ENCODE measurements around the gene PIAS4.
"Not testable (repeated sequence)": the region's sequence is repeated elsewhere in the genome, so short reads cannot be mapped to it uniquely, and the experiment has no call there.

Gene PIAS4

DNA sequence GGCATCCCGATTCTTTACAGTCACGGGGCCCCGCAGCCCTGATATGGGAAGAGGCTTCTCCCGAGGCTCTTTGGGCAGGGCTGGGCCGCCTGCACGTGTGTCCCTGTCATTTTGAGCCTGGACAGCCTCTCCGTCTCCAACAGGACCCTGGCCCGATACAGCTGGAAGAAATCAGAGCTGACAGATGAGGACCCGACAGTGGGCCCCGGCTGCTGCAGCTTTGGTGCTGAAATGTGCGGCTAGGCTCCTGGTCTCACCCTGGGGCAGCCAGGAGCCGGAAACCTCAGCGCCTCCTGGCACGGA lies 3.2 kb downstream of the PIAS4 start:
- H3K4me1 Mint-ChIP-seq: peaks cover 44% of the 10 kb centered on the region
- H3K9me3 Mint-ChIP-seq: no peaks in the 10 kb centered on the region
- H3K27me3 Mint-ChIP-seq: no peaks in the 10 kb centered on the region
- peaks cover 4% of the 10 kb centered on the region for H3K36me3 Mint-ChIP-seq
- no peak overlapping the region for H3K27ac Mint-ChIP-seq
- no peak overlapping the region for H3K4me3 Mint-ChIP-seq

DNA sequence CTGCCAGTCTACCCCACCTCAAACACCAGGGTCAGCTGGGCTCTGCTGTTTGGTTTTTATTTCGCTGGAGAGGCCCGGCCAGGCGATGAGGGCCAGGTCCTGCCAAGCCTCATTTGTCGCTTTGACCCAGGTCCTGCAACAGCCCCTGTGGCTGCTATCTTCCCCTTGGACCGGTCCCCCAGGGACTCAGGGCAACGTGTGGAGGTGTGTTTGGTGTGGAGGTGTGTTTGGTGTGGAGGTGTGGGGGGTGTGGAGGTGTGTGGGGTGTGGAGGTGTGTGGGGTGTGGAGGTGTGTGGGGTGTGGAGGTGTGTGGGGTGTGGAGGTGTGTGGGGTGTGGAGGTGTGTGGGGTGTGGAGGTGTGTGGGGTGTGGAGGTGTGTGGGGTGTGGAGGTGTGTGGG lies 3.9 kb downstream of the PIAS4 start:
- H3K4me1 Mint-ChIP-seq: peaks cover 46% of the 10 kb centered on the region
- H3K27ac Mint-ChIP-seq: not testable (repeated sequence)

DNA sequence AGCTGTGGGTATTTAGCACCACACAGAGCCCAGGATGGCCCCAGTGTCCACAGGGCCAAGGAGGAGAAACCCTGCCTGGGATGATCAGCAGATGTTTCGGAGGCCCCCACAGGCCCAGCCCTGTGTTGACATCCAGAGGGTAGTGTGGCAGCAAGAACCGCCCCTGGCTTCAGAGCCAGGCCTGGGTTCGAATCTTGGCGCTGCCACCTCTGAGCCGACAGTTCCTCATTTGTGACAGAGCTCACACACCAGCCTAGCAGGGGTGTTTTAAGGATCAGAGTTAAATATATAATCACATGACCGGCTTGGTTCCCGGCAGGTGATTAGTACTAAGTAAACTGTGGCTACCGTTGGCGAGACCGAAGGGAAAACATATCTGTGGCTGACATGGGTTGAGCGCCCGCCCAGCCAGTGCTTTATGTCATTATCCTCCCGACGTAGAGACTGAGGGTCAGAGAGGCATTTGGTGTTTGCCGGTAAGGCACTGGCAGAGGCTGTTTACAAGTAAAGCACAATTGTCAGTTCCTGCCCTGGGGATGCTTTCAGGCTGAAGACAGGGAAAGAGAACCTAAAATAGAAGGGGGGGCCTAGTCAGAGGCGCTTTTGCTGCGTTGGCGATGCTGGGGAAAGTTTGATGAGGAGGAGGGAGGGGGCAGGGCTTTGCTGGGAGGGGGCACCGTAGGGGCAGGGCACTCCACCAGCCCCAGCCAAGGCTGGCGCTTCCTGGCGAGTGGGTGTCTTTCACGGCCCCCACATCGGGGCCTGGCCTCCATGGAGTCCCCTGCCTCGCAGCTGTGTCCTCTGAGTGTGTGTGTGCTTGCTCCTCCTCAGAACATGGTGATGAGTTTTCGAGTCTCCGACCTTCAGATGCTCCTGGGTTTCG lies 4.8 kb downstream of the PIAS4 start:
- Mint-ChIP-seq H3K27ac (no peak overlapping the region), H3K36me3 (peaks cover 4% of the 10 kb centered on the region), H3K4me1 (peaks cover 47% of the 10 kb centered on the region), H3K4me3 (no peak overlapping the region), H3K9me3 (no peaks in the 10 kb centered on the region), H3K27me3 (no peaks in the 10 kb centered on the region)

More for the DNA sequence above, 3.9 kb downstream of the PIAS4 start:
- H3K27me3 Mint-ChIP-seq, H3K9me3 Mint-ChIP-seq, H3K4me3 Mint-ChIP-seq, H3K36me3 Mint-ChIP-seq: not testable (repeated sequence)

DNA sequence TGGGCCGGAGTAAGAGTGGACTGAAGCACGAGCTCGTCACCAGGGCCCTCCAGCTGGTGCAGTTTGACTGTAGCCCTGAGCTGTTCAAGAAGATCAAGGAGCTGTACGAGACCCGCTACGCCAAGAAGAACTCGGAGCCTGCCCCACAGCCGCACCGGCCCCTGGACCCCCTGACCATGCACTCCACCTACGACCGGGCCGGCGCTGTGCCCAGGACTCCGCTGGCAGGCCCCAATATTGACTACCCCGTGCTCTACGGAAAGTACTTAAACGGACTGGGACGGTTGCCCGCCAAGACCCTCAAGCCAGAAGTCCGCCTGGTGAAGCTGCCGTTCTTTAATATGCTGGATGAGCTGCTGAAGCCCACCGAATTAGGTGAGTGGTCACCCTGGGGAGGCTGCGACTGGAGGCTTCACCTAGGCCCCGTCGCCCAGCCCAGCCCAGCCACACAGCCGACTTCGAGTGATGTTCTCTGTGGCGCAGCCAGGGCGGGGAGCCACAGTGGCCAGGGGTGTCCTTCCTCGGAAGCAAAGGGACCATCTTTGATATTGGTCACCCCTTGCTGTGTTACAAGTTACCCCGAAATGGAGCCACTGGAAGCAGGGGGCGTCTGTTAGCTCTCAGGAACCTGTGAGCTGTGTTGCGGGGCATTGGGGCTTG lies 5.6 kb downstream of the PIAS4 start:
- Mint-ChIP-seq H3K27ac (no peak overlapping the region), H3K9me3 (no peaks in the 10 kb centered on the region), H3K36me3 (peaks cover 4% of the 10 kb centered on the region), H3K4me1 (peaks cover 47% of the 10 kb centered on the region), H3K4me3 (no peak overlapping the region), H3K27me3 (no peaks in the 10 kb centered on the region)

DNA sequence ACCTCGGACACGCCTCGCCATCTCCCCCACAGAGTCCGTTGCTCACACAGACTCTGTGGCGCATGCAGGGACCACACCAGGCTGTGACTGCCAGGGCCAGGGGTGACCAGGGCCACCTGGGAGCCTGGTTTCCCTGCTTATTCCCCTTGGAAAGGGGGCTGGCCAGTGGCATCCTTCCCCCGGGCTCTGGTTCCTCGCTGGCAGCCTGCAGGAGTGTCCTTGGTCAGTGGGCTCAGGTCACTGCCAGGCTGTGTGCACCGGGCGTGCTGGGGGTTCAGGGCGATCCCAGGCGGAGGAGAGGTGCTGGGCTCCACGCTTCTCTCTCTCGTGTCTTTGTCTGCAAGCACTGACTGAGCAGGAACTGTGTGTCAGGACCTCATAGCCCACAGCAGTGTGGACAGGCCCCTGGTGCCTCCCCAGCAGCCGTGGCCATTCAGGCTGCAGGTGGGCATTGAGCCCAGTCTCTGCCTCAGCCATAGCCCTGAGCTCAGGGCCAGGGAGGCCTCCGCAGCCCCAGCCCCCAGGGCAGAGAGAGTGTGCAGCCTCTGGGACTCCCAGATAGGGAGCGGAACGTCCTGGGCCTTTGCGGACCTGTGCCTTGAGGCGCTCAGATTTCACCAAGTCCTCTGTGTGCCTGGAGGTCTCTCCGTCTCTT lies 6.5 kb downstream of the PIAS4 start:
- Mint-ChIP-seq H3K36me3 (peaks cover 4% of the 10 kb centered on the region), H3K4me1 (peaks cover 46% of the 10 kb centered on the region), H3K4me3 (no peak overlapping the region), H3K27ac (no peak overlapping the region), H3K9me3 (no peaks in the 10 kb centered on the region), H3K27me3 (no peaks in the 10 kb centered on the region)

DNA sequence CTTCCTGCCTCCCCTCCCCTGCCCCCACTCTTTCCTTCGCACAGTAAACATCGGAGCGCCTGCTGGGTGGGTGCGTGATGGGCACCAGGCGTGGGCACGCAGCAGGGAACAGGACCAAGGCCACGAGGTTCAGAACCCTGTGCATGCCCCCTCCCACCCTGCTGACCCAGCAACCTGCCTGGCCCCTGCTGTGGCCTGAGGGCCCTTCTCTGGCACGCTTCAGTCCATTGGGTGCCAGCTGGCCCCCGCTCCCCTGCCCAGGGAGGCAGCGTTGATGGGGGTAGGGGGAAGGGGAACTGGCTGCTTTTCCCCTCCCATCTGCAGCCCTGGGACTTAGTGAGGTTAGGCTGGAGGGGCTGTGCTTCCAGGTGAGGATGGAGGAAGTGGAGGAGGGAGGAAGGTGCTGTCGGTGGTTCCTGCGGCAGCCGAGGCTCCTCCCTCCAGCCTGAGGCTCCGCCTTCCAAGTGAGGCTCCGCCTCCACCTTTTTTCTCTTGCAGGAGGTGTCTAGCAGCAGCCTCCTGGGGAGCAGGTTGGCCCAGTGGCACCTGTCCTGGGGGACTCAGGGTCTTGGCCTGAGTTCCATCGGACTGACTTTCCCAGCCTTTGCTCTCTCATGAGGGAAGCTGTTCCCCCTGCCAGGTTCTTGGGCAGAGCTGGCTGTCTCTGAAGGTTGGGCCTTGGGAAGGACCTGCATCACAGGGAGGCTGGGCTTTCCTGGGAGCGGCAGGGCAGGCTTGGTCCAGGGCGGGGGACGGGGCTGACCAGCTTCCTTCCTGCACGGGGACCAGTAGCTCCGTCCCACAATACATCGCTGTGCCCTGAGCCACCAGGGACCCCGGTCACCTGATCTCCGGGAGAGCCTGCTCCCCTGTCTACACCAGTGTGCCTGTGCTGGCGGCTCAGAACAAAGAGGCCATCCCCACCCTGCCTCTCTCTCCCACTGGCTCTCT lies 7.3 kb downstream of the PIAS4 start:
- H3K4me1 Mint-ChIP-seq: peaks cover 38% of the 10 kb centered on the region
- no peak overlapping the region for H3K27ac Mint-ChIP-seq
- H3K27me3 Mint-ChIP-seq: no peaks in the 10 kb centered on the region
- H3K9me3 Mint-ChIP-seq: no peaks in the 10 kb centered on the region
- H3K4me3 Mint-ChIP-seq: no peak overlapping the region
- H3K36me3 Mint-ChIP-seq: peaks cover 4% of the 10 kb centered on the region

DNA sequence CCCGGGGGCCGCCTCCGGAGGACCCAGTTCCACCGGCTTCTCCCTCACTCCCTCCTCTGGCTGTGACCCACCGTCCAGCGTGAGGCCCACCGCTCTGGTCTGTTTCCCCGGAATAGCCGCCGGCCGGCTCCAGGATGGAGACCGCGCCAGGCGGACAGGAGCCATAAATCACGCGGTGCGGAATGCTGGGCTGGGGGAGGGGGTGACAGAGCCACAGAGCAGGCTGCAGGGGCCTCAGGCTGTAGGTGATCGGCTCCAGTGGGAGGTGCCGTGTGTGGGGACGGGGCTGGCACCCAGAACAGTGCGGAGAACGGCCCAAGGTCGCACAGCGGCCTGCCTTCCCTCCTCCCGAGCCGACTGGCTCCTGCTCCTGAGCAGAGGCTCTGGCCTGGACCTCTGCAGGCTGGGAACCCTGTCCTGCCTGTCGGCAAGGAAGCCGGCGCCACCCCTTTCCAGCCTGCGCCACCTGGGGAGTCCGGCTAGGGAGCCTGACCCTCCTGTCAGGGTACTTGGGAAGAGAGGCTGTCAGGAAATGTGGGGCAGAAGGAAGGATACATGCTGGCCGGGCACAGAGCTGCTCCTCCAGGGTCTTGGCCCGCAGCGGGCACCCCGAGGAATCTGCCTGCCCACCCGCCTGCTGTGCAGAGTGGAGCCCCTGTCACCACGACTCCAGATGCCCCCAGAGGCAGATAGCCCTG lies 8.3 kb downstream of the PIAS4 start:
- no peak overlapping the region for H3K27ac Mint-ChIP-seq
- H3K9me3 Mint-ChIP-seq: no peaks in the 10 kb centered on the region
- peaks cover 5% of the 10 kb centered on the region for H3K36me3 Mint-ChIP-seq
- peaks cover 27% of the 10 kb centered on the region for H3K4me1 Mint-ChIP-seq
- no peak overlapping the region for H3K4me3 Mint-ChIP-seq
- H3K27me3 Mint-ChIP-seq: no peaks in the 10 kb centered on the region

DNA sequence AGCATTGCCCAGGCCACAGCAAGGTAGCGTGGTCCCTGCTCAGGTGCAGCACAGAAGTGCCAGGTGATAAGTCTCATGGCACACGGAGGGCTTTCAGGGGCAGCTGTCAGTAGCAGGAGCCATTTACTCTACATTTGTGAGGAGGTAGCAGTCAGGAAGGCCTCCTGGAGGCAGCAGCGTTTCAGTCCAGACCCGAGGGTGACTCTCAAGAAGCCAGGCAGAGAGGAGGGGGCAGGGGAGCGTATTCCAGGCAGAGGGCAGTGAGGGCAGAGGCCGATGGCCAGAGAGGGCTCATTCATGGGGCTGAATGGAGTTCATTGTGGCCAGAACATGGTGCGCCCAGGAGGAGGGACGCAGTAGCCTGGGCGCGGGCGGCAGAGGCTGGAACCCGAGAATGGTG lies 8.9 kb downstream of the PIAS4 start:
- Mint-ChIP-seq H3K36me3 (peaks cover 5% of the 10 kb centered on the region), H3K27me3 (no peaks in the 10 kb centered on the region), H3K4me1 (peaks cover 22% of the 10 kb centered on the region), H3K27ac (no peak overlapping the region), H3K4me3 (no peak overlapping the region), H3K9me3 (no peaks in the 10 kb centered on the region)

DNA sequence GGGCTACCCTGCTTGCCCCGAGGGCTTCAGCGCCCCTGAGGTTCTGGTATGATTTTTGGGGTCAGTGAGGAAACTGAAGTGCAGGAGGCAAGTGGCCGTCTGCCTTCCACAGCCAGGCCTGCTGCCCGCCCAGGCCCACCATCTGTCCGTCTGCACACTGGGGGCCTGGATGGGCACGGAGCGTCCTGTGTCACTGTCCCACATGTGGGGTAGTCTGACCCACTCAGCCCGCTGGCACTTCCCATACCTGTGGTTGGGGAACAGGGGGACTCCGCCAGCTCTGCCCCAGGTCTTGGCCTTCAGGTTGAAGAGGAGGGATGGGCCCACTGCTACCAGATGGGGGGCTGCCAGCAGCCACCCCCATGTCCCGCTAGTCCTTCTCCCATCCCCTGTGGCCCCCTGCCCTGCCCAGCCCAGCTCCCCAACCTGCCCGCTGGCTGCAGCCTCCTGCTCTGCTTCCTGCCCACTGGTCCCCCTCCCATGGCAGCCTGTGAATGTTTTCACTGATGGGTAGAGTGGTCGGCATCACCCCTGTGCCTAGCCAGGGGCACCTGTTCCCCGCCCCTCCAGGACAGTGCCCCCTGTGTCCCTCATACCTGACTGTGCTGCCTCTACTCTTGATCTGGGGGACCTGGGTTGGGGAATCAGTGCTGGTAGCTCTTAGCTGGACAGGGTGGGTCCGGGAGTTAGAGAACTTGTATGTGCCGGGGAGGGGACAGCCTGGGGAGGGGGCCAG lies 9.5 kb downstream of the PIAS4 start:
- no peaks in the 10 kb centered on the region for H3K27me3 Mint-ChIP-seq
- no peak overlapping the region for H3K27ac Mint-ChIP-seq
- H3K4me3 Mint-ChIP-seq: no peak overlapping the region
- no peaks in the 10 kb centered on the region for H3K9me3 Mint-ChIP-seq
- H3K36me3 Mint-ChIP-seq: peaks cover 7% of the 10 kb centered on the region
- H3K4me1 Mint-ChIP-seq: peaks cover 22% of the 10 kb centered on the region

DNA sequence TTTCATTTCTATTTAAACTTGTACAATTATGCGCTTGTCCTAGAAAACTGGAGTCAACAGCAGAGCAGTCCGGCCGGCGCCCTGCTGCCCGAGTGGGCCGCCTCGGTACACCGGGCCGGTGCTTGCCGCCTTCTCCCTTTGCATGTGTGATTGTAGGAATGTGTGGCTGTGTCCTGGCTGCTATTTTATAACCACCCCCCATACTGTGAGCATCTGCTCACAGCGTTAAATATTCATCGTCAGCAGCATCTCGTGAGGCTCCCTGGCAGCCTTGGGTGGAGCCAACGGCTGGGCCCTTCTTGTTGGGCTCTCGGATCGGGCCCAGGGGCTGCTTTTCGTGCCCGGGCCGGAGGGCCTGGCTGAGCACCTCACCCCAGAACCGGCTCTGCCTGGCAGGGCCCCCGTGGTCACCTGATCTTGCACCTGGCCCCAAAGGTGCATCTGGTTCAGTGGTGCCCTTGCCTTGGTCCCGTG lies 10.6 kb downstream of the PIAS4 start:
- Mint-ChIP-seq H3K9me3 (no peaks in the 10 kb centered on the region), H3K27me3 (no peaks in the 10 kb centered on the region), H3K27ac (no peak overlapping the region), H3K4me1 (peaks cover 14% of the 10 kb centered on the region), H3K36me3 (peaks cover 5% of the 10 kb centered on the region), H3K4me3 (no peak overlapping the region)

DNA sequence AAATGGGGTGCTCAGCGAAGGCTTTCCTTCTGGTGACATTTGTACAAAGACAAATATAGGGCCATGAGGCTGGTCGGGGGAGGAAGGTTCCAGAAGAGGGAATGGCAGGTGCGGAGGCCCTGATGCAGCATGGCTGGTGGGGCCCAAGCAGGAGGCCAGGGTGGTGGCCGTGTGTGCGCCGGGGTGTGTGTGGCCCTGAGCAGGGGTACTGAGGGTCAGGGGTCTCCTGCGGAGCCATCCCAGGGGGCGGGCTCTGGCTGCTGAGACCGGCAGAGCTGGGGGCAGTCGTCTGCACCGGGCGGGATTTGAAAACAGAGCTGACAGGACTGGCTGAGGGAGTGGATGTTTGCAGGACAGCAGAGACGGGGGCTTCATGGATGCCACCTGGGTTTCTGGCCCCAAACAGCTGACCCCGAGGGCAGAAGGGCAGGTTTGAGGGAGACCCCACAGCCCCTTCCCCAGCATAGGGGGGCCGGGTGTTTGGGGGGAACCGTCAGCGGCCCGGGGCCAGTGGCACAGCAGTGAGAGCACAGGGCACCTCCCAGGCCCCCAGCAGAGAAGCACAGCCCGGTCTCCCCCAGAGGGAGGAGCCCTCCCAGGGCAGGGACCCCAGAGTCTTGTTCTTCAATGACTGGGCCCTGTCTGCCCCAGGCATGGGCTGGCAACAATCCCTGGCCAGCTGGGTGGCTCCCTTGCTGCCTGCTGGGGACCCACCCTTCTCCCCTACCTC lies 11.4 kb downstream of the PIAS4 start:
- Mint-ChIP-seq H3K36me3 (peaks cover 5% of the 10 kb centered on the region), H3K27ac (no peak overlapping the region), H3K4me1 (peaks cover 12% of the 10 kb centered on the region), H3K27me3 (no peaks in the 10 kb centered on the region), H3K4me3 (no peak overlapping the region), H3K9me3 (no peaks in the 10 kb centered on the region)

DNA sequence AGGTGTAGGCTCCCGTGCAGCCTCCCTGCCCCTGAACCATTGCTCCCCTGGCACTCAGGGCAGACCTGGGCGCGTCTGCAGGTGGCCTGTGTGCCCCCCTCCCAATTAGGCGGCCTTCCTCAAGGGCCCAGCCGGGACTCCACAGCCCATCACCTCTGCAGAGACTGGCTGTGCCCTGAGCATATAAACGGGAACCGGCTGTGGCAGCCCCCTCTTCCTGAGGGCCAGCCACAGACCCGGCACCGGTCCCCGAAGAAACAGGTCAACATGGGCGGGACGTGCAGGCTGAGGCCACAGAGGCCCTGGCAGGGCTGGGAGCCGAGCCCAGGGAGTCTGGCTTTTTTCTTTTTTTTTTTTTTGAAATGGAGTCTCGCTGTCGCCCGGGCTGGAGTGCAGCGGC lies 12.0 kb downstream of the PIAS4 start:
- no peak overlapping the region for H3K27ac Mint-ChIP-seq

DNA sequence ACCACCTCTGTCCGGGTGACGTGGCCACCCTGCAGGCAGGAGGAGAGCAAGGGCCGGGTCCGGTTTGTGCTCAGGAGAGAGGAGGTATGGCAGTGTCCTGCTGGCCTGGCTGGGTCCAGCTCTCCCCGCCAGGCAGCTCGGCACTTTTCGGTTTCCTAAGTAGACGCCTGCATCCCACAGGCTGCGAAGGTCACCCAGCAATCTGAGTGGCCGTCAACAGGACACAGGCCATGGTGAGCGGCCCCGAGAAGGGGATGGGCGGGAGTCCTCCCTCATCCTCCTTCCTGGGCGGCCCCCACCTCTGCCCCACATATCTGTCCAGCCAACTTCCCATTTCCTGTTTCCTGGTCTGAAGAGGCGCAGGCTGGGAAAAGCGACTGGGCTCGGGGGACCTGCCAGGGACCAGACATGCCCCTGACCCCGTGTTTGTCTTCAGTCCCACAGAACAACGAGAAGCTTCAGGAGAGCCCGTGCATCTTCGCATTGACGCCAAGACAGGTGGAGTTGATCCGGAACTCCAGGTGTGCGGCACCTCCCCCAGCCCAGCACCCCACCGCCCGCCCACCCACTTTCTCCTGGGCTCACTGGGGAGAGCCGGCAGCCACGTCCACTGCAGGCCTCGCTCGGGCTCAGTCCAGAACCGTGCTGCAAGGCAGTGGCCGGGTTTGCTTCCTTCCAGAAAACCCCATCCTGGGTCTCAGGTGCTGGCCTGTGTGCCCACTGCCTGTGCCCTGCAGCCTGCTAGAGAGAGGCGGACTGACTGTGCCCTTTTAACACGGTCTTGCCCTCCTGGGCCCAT lies 16.3 kb downstream of the PIAS4 start:
- H3K36me3 Mint-ChIP-seq: peaks cover 6% of the 10 kb centered on the region
- H3K4me3 Mint-ChIP-seq: no peak overlapping the region
- no peaks in the 10 kb centered on the region for H3K9me3 Mint-ChIP-seq
- H3K4me1 Mint-ChIP-seq: peaks cover under 1% of the 10 kb centered on the region
- H3K27me3 Mint-ChIP-seq: no peaks in the 10 kb centered on the region
- no peak overlapping the region for H3K27ac Mint-ChIP-seq

More for the DNA sequence above, 12.0 kb downstream of the PIAS4 start:
- Mint-ChIP-seq H3K27me3 (no peaks in the 10 kb centered on the region), H3K4me3 (no peak overlapping the region), H3K9me3 (no peaks in the 10 kb centered on the region), H3K4me1 (peaks cover 12% of the 10 kb centered on the region), H3K36me3 (peaks cover 6% of the 10 kb centered on the region)
